K562 (cell line): Measurements from ENCODE around the gene KLK14. TPM values are rescaled to one million over a fixed set of nuclear protein-coding genes. Genes with fewer than 3 reads are reported as not detected.

ENCODE experiments used
- HMGN3 ChIP-seq: IDR thresholded peaks from 2 replicates; pipeline ENCODE4 v1.6.1; 2011; ENCODE audit warnings: borderline replicate concordance, low read depth, mild to moderate bottlenecking, mixed read lengths, low read length; ENCODE audit not compliant: insufficient read length; ENCODE audit errors: extremely low read depth
- NFRKB ChIP-seq: fragments of 450-650 bp; IDR thresholded peaks from 2 replicates; pipeline ENCODE4 v1.6.1; 2016; ENCODE audit warnings: low read depth
- PCBP1 ChIP-seq: fragments of 200-400 bp; formaldehyde crosslinking; IDR thresholded peaks from 2 replicates; pipeline ENCODE4 v1.6.1; 2018; ENCODE audit warnings: mild to moderate bottlenecking, low read depth, low read length; ENCODE audit not compliant: poor library complexity, severe bottlenecking
- ZNF165 ChIP-seq: fragments of 250-450 bp; sonication (Bioruptor Pico); IDR thresholded peaks from 2 replicates; pipeline ENCODE4 v1.4.0; 2020; ENCODE audit warnings: borderline replicate concordance
- polyA plus RNA-seq, 8 experiments: library from polyadenylated mRNA; depleted of rRNA in 4 of 8; stranded (reverse) in 5 of 8; unstranded in 3 of 8; fragments of >200 nt; fragmentation: Nextera tagmentation in 2 of 8; fragmentation: Illumina TruSeq in 1 of 8; extraction: Ambion mirVana in 2 of 8; extraction: Trizol in 1 of 8; gene quantifications; 2 replicates each; pipeline versions ENCODE4 v1.2.1 to v1.2.3, GENCODE V29; 2011 to 2014; ENCODE audit warnings: inconsistent platforms in 1 of 8, missing spikeins in 1 of 8
- total RNA-seq, 7 experiments: library from RNA; depleted of rRNA in 6 of 7; stranded (reverse); fragments of >200 nt in 6 of 7; fragmentation: Illumina TruSeq in 2 of 7; extraction: Trizol in 2 of 7; gene quantifications; 2 replicates each; pipeline versions ENCODE4 v1.2.1 to v1.2.3, GENCODE V29; 2011 to 2021; ENCODE audit warnings: low replicate concordance in 1 of 7
- TF ChIP-seq, protein P1 (sequence below): fragments of 450-650 bp; IDR thresholded peaks from 2 replicates; pipeline ENCODE4 v1.7.1; 2018; ENCODE audit warnings: mild to moderate bottlenecking, low read depth; ENCODE audit not compliant: partially characterized antibody
- TF ChIP-seq, protein P2 (sequence below): fragments of 200-600 bp; sonication (generic); IDR thresholded peaks from one replicate; pipeline ENCODE4 v1.6.1; 2012; ENCODE audit warnings: mild to moderate bottlenecking, low read depth, low read length, inconsistent platforms
- TF ChIP-seq, protein P3 (sequence below), 2 experiments: fragments of 450-650 bp in 1 of 2; IDR thresholded peaks; 2 replicates each; pipeline ENCODE4 v1.6.1; 2011 to 2017; ENCODE audit warnings: low read depth in 2 of 2, antibody characterized with exemption in 1 of 2, borderline replicate concordance in 1 of 2, low read length in 1 of 2, mild to moderate bottlenecking in 1 of 2, mixed read lengths in 1 of 2; ENCODE audit not compliant: control insufficient read depth in 1 of 2

Gene KLK14
- total and polyA plus RNA-seq, 9 of the 15 experiments (the other 6 are each of a cell fraction or from before 2014, with no cell fraction given), result not detected

DNA sequence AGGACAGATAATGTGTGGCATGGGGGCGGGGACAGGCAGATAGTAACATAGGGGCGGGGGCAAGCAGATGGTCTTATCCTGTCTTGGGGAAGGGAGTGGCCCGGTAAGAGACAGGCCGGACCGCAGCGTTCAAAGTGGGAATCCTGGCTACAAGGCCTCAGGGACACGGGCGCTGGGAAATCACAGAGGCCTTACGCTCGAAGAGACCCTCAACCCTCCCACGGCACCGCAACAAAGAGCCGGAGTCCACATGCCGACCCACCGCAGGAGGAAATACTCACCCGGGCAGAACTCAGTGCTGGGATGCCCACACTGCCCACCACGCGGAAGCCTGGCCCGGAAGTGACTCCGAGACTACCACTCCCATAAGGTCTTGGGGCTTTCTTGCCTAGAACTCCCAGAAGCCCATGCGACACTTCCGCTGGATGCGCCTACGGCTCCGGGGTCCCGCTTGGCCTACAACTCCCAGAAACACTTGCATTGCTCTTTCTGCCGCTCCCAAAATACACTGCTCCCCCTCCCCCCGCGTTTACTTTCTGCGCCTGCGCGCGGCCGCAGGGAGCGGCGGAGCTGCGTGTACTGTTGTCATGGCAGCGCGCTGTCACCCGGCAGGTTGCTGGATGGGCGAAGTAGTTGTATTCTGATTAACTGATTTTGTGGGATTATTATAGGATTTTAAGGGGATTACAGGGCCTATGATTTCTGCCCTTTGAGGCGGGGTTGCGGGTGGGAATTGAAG lies 25.5 kb upstream of the KLK14 start, which contains the start of gene CTU1 (continued):
- TF ChIP-seq PCBP1, result no peak
- TF ChIP-seq, protein P1, sequence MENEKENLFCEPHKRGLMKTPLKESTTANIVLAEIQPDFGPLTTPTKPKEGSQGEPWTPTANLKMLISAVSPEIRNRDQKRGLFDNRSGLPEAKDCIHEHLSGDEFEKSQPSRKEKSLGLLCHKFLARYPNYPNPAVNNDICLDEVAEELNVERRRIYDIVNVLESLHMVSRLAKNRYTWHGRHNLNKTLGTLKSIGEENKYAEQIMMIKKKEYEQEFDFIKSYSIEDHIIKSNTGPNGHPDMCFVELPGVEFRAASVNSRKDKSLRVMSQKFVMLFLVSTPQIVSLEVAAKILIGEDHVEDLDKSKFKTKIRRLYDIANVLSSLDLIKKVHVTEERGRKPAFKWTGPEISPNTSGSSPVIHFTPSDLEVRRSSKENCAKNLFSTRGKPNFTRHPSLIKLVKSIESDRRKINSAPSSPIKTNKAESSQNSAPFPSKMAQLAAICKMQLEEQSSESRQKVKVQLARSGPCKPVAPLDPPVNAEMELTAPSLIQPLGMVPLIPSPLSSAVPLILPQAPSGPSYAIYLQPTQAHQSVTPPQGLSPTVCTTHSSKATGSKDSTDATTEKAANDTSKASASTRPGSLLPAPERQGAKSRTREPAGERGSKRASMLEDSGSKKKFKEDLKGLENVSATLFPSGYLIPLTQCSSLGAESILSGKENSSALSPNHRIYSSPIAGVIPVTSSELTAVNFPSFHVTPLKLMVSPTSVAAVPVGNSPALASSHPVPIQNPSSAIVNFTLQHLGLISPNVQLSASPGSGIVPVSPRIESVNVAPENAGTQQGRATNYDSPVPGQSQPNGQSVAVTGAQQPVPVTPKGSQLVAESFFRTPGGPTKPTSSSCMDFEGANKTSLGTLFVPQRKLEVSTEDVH, result peak; percentile 79
- TF ChIP-seq HMGN3, result peak; percentile 59
- no peak for TF ChIP-seq ZNF165 (CRISPR knock-in tag)
- TF ChIP-seq, protein P2, sequence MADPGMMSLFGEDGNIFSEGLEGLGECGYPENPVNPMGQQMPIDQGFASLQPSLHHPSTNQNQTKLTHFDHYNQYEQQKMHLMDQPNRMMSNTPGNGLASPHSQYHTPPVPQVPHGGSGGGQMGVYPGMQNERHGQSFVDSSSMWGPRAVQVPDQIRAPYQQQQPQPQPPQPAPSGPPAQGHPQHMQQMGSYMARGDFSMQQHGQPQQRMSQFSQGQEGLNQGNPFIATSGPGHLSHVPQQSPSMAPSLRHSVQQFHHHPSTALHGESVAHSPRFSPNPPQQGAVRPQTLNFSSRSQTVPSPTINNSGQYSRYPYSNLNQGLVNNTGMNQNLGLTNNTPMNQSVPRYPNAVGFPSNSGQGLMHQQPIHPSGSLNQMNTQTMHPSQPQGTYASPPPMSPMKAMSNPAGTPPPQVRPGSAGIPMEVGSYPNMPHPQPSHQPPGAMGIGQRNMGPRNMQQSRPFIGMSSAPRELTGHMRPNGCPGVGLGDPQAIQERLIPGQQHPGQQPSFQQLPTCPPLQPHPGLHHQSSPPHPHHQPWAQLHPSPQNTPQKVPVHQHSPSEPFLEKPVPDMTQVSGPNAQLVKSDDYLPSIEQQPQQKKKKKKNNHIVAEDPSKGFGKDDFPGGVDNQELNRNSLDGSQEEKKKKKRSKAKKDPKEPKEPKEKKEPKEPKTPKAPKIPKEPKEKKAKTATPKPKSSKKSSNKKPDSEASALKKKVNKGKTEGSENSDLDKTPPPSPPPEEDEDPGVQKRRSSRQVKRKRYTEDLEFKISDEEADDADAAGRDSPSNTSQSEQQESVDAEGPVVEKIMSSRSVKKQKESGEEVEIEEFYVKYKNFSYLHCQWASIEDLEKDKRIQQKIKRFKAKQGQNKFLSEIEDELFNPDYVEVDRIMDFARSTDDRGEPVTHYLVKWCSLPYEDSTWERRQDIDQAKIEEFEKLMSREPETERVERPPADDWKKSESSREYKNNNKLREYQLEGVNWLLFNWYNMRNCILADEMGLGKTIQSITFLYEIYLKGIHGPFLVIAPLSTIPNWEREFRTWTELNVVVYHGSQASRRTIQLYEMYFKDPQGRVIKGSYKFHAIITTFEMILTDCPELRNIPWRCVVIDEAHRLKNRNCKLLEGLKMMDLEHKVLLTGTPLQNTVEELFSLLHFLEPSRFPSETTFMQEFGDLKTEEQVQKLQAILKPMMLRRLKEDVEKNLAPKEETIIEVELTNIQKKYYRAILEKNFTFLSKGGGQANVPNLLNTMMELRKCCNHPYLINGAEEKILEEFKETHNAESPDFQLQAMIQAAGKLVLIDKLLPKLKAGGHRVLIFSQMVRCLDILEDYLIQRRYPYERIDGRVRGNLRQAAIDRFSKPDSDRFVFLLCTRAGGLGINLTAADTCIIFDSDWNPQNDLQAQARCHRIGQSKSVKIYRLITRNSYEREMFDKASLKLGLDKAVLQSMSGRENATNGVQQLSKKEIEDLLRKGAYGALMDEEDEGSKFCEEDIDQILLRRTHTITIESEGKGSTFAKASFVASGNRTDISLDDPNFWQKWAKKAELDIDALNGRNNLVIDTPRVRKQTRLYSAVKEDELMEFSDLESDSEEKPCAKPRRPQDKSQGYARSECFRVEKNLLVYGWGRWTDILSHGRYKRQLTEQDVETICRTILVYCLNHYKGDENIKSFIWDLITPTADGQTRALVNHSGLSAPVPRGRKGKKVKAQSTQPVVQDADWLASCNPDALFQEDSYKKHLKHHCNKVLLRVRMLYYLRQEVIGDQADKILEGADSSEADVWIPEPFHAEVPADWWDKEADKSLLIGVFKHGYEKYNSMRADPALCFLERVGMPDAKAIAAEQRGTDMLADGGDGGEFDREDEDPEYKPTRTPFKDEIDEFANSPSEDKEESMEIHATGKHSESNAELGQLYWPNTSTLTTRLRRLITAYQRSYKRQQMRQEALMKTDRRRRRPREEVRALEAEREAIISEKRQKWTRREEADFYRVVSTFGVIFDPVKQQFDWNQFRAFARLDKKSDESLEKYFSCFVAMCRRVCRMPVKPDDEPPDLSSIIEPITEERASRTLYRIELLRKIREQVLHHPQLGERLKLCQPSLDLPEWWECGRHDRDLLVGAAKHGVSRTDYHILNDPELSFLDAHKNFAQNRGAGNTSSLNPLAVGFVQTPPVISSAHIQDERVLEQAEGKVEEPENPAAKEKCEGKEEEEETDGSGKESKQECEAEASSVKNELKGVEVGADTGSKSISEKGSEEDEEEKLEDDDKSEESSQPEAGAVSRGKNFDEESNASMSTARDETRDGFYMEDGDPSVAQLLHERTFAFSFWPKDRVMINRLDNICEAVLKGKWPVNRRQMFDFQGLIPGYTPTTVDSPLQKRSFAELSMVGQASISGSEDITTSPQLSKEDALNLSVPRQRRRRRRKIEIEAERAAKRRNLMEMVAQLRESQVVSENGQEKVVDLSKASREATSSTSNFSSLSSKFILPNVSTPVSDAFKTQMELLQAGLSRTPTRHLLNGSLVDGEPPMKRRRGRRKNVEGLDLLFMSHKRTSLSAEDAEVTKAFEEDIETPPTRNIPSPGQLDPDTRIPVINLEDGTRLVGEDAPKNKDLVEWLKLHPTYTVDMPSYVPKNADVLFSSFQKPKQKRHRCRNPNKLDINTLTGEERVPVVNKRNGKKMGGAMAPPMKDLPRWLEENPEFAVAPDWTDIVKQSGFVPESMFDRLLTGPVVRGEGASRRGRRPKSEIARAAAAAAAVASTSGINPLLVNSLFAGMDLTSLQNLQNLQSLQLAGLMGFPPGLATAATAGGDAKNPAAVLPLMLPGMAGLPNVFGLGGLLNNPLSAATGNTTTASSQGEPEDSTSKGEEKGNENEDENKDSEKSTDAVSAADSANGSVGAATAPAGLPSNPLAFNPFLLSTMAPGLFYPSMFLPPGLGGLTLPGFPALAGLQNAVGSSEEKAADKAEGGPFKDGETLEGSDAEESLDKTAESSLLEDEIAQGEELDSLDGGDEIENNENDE, result no peak
- no peak for TF ChIP-seq NFRKB
- TF ChIP-seq, protein P3, sequence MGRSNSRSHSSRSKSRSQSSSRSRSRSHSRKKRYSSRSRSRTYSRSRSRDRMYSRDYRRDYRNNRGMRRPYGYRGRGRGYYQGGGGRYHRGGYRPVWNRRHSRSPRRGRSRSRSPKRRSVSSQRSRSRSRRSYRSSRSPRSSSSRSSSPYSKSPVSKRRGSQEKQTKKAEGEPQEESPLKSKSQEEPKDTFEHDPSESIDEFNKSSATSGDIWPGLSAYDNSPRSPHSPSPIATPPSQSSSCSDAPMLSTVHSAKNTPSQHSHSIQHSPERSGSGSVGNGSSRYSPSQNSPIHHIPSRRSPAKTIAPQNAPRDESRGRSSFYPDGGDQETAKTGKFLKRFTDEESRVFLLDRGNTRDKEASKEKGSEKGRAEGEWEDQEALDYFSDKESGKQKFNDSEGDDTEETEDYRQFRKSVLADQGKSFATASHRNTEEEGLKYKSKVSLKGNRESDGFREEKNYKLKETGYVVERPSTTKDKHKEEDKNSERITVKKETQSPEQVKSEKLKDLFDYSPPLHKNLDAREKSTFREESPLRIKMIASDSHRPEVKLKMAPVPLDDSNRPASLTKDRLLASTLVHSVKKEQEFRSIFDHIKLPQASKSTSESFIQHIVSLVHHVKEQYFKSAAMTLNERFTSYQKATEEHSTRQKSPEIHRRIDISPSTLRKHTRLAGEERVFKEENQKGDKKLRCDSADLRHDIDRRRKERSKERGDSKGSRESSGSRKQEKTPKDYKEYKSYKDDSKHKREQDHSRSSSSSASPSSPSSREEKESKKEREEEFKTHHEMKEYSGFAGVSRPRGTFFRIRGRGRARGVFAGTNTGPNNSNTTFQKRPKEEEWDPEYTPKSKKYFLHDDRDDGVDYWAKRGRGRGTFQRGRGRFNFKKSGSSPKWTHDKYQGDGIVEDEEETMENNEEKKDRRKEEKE (IDR thresholded peaks at IDR 0.05; ENCODE audit: borderline replicate concordance in 1 of 2, control insufficient read depth in 1 of 2, low read depth in 2 of 2, low read length in 1 of 2), result no peak; a peak in 1 of 4 replicates
